Kasumi-1 (cell line): ENCODE results near the gene CLN6.
"Not testable (repeated sequence)": the region's sequence is repeated elsewhere in the genome, so short reads cannot be mapped to it uniquely, and the experiment has no call there.

Experiments
- DNase-seq, 2 experiments: peaks; one replicate each; lab custom pipeline; 2025; lab: John Stamatoyannopoulos, UW

CLN6 gene

DNA sequence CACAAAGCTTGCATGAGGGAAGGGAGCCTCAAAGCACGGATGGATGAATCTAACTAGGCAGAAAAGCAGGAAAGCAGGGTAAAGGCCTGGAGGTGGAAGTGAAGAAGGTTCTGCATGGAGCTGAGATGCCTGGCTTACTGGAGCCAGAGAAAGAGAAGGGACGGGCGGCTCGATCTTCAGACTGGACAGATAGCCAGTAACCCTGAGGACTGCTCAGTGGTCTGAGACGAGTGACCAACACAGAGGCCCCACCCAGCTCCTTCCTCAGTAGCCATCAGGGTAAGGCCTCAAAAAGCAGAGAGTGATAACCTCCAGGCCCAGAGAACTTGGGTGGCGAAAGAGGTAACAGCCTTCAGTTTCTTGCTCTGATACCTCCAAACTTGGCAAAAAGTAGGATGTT lies 6.4 kb downstream of the CLN6 start:
- no peak for DNase-seq

DNA sequence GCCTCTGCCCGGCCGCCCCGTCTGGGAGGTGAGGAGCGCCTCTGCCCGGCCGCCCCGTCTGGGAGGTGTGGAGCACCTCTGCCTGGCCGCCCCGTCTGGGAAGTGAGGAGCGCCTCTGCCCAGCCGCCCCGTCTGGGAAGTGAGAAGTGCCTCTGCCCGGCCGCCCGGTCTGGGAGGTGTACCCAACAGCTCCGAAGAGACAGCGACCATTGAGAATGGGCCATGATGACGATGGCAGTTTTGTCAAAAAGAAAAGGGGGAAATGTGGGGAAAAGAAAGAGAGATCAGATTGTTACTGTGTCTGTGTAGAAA lies 7.1 kb downstream of the CLN6 start:
- not testable (repeated sequence) for DNase-seq

DNA sequence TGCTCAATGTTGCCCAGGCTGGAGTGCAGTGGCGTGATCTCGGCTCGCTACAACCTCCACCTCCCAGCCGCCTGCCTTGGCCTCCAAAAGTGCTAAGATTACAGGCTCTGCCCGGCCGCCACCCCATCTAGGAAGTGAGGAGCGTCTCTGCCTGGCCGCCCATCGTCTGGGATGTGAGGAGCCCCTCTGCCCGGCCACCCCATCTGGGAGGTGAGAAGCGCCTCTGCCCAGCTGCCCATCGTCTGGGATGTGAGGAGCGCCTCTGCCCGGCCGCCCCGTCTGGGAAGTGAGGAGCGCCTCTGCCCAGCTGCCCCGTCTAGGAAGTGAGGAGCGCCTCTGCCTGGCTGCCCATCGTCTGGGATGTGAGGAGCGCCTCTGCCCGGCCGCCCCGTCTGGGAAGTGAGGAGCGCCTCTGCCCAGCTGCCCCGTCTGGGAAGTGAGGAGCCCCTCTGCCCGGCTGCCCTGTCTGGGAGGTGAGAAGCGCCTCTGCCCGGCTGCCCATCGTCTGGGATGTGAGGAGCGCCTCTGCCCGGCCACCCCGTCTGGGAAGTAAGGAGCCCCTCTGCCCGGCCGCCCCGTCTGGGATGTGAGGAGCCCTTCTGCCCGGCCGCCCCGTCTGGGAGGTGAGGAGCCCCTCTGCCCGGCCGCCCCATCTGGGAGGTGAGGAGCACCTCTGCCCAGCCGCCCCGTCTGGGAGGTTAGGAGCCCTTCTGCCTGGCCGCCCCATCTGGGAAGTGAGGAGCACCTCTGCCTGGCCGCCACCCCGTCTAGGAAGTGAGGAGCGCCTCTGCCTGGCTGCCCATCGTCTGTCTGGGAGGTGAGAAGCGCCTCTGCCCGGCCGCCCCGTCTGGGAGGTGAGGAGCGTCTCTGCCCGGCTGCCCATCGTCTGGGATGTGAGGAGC lies 7.7 kb downstream of the CLN6 start:
- not testable (repeated sequence) for DNase-seq

DNA sequence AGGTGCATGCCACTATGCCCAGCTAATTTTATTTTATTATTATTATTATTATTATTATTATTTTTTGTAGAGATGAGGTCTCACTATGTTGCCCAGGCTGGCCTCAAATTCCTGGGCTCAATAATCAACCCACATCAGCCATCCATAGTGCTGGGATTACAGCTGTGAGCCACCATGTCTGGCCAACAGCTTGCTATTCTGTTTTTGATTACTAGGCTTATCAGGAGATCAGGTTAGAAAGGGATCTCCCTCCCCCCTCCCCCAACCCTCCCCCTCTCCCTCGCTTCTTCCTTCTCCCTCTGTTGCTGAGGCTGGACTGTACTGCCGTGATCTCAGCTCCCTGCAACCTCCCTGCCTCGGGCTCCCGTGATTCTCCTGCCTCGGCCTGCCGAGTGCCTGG lies 8.6 kb downstream of the CLN6 start:
- no peak for DNase-seq

DNA sequence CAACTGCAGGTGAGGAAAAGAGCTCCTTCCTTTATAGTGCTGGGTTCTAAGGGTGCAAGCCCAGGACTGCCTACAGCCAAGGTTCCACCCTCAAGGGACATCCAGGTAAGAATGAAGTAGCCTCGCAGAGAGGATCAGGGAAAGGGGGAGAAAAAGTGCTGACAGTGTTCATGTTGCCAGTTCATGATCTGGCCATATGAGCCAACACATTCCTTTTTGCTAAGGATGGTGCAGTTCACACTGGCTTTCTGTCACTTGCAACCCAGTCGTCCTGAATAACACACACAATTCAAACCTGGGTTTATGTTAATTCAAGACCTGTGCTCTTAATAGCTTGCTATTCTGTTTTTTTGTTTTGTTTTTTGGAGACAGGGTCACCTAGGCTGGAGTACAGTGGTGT lies 9.0 kb downstream of the CLN6 start:
- DNase-seq: no peak

DNA sequence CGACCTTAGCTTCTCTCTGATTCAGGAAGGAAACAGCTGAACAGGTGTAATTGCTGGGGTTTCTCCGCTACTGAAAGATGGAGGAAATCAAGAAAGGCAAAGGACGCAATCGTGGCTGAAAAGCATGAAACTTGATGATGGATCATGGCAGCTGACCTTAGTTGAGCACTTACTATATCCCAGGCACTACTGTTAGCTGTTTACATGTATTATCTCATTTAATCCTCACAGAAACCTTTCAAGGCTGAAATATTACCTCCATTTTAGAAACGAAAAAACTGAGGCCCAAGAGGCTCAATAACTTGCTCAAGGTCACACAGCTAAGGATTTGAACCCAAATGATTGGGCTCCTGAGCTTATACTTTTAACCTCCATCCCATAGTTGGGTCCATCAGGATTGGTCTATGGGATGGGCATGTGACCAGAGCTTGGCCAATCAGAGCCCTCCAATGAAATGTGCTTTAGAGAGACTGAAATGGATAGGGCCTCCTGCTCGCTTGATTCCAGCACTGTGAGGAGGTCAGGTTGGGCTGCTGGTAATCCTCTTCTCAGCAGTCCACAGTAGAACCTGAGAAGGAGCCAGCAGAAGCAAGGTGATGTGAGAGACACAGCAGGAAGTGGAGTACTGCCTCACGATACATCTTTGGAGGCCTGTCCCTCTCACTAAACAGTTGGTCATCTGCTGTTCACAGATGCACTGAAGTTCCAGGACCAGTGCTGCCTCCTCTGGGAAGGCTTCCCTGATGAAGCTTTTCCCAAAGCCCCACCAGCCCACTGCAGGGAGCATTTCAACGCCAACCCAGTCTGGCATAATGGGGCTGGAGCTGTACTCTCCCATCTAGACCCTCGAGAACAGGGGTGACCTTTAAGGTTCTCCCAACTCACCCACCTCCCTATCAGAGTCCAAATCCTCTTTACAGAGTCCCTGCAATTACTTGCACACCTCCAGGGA lies 10.4 kb downstream of the CLN6 start:
- no peak for DNase-seq

DNA sequence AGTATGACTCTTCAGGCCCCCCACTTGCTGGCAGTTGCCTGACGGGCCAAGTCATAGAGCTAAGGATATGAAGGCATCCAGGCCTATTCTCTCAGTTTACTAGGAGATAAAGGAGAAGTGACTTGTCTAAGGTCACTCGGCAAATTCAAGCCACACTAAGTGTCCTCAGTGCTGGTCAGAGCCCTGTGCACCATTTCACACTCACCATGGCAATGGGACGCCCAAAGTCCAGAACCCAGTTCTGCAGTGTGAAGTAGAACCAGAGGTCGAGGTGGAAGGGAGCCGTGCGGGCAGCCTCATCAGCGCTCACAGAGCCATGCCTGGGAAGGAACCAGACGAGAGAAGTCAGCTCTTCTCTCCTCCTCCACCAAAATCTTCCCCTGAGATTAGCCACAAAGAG lies 11.2 kb downstream of the CLN6 start:
- no peak for DNase-seq

DNA sequence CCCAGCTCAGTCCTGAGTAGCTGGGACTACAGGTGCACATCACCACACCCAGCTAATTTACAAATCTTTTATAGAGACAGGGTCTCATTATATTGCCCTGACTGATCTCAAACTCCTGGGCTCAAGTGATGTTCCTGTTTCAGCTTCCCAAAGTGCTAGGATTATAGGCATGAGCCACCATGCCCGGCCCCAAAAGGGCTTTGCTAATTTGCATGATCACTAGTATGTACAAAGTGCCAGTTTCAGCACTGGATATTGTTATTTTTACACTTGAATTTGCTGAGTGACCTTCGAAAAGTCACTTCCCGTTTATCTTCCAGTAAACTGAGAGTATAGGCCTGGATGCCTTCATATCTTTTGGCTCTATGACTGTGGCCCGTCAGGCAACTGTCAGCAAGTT lies 12.2 kb downstream of the CLN6 start:
- no peak for DNase-seq

DNA sequence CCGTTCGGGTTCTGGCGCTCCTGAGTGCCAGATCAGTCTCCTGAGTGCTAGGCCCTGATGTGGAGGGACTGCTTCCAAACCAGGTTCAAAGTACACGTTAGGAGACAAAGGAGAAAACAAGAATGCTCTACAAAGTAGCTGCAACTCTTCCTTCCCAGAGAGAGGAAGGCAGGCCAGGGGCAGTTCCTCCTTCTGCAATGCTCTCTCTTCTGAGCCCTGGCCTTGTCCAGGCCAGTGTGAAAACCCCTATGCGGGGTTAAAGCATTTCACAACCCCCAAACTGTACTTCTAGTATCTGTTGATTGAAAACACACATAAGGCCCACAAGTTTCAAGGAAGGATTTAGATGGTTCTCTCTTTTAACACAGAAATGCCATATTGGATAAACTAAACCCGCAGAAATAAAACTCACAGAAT lies 14.7 kb downstream of the CLN6 start:
- no peak for DNase-seq

DNA sequence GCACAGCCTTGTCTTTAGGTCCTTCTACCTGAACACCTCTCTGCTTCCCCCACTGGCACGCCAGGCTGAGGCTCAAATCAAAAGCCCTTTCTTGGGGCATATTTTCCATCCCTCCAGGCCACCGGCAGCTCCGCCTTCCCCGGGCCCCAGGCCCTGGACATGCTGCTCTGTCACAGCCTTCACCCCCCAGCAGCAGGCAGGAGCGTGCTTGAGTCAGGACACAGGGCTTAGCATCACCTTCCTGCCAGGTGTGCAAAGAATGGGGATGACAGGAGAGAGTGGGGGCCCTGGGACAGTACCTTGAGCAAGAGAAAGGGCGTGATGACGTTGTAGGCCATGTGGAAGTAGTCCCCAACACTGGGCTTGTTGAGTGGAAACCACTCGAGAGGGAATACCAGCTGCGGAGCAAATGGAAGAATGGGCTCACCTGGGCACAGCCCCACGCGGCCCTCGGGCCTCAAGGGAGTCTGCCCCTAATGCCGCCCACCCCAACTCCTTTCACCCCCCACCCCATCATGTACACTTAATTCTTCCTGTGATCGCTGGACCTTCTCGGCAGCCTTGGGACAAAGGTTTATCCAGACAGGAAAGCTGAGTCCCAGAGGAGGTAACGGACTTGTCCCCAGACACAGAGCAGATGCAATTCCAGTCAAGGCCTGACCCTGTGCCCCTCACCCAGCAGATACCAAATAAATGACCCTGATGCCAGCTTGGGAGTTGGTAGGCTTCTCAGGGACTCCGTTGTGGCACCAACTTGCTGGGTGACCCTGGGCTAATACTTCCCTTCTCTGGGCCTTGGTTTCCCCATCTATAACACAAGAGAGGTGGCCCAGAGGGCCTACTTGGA lies 15.3 kb downstream of the CLN6 start:
- DNase-seq: no peak

DNA sequence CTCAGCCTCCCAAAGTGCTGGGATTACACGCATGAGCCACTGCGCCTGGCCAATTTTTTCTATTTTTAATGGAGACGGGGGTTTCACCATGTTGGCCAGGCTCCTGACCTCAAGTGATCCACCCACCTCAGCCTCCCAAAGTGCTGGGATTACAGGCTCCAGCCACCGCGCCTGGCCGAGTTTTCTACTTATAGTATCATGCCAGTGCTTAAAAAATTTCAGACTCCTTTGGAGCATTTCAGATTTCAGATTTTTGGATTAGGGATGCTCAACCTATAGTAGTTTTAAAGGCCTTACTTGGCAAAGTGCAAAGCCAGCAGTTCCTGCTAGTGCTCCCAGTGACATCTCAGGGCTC lies 16.1 kb downstream of the CLN6 start:
- not testable (repeated sequence) for DNase-seq

DNA sequence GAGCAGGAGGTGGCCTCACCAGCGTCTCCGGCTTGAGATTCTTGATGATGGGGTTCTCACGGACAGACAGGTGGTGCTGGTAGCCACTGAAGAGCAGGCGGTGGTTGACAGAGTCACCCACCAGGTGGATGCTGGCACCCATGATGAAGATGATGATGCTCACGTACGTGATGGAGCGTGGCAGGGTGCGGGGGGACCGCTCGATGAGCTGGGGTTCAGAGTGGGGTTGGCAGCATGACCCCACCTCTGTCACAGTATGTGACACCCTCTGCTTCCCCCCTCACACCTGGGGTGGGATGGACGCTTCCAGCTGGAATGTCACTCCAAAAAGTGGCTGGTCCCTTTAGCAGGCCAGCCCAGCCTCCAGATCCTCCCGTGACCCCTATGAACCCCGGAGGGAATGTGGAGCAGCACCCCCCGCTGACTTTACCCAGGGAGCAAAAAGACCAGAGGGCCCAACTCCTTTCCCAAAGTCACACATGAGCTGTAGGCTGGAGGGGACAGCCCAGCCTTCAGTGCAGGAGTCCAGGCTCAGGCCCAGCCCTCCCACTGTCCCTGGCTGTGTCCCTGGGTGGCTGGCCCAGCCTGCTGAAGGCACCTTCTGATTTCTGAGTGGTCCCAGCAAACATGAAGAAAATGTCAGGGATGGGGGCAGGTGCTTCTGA lies 17.7 kb downstream of the CLN6 start:
- DNase-seq: no peak

DNA sequence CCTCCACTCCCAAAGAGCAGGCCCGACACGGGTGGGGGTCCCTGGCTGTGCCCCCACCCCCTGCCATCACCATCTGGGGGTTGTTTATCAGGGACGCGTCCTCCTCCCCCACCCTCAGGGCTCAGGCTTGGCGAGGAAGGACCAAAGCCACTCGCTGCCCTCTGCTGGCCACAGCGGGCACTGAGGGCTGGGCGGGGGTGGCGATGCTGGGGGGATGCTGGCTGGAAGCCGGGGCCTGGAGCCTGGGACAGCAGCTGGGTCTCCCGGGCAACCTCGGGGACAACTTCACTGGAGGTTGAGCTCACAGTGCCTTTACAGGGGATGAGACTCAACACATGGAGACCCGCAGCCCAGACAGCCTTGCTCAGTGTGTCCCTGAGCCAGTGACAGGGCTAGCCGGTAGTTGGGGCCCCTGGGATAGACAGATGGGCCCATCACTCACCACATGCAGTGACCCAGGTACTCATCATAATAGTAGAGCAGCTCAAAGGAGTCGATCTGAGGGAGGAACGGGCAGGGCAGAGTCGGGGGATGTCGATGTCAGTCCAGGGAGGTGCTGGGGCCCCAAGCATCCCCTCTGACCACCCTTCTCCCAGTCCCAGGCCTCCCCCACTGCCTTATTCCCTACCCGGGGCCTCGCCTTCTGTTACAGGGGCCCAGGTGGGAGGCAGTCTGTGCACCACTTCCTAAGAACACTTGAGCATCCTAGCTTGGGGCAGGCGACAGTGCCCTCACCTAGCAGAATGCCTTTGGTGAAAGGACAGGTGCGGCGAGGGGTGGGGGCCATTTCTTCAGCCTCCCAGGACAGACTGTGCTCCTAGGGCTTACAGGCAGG lies 18.5 kb downstream of the CLN6 start:
- DNase-seq: peak; percentile 26 to 30

DNA sequence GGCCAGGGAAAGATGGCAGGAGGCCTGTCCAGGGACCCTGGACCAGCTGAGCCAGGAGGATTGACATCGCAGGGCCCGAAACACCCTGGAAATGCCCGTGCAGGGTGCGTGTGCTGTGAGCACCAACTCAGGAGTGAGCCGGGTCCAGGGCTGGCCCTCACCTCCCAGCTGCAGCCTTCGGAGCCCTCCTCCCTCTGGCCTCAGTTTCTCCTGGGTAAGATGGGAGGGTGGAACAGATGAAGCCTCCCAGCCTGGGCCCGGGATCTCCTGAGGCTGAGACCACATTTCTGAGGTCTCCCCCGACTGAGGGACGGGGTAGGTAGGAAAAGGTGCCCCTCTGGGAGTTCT lies 19.1 kb downstream of the CLN6 start:
- DNase-seq: no peak

DNA sequence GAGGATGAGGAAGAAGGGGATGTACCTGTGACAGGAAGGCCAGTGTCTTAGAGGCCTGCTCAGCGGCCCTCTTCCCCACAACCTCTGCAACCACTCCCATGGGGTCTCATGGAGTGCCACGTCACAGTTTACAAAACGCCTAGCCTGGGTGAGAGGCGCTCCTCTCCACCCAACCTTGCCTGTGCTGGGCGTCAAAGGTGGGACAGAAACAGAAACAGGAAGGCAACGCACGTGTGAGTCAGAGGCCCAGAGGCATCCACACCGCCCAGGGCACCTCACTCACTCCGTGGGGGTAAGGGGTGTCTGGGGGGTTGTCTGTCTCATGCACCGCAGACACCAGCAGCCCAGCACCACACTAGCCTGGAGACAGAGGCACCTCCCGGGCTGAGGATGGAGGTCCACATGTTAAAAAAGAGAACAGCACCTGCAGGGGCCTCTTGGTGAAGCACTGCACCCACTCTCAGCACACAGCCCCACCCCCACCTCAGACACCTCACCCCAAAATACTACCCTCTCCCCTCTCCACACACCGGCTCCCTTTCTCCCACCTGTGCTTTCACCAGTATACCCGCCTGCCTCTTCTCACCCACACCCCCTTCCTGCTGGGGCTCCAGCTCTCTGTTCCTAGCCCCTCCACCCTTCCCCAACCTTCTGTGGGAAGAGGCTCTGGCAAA lies 19.7 kb downstream of the CLN6 start:
- no peak for DNase-seq

DNA sequence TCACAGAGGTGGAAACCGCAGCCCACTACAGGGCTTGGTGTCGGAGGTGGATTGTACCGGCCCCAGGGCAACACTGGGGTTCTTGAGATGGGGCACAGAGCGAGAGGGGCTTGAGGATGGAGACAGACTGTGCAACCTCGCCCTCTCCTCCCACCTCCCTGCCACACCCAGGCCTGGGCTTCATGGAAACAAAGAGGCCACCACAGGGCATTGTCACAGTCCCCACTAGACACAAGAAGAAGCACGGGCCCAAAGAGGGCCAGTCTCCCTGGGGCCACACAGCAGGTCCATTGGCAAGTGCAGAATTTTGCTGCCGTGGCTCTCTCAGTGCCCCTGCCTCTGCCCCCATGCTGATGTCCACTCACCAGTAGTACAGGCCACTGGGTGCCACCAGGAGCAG lies 20.3 kb downstream of the CLN6 start:
- DNase-seq: no peak

DNA sequence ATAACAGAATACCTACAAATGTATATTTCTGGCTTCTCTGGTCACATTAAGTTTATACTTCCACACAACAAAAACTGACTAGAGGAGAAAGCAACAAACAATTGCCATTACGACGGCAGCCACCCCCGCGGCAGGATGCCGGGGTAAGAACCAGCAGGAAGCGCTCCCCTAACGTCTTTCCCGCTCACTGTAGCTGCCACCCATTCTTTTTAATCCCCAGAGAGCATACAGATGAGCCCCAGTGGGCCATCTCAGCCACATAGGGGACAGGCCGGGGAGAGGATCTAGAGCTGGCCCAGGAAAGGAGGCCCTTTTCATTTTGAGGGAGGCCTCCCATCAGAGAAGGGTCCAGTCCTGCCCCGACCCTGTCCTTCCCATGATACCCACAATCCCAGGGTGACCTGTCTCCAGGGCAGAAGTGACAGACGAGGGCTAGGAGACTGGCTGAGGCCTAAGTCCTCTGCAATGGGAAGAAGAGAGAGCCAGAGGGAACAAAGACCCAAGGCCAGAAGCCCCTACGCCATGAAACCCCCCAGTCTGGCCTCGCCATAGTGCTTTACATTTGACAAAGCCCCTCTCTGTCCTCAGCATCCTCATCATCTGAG lies 20.8 kb downstream of the CLN6 start:
- DNase-seq: no peak

DNA sequence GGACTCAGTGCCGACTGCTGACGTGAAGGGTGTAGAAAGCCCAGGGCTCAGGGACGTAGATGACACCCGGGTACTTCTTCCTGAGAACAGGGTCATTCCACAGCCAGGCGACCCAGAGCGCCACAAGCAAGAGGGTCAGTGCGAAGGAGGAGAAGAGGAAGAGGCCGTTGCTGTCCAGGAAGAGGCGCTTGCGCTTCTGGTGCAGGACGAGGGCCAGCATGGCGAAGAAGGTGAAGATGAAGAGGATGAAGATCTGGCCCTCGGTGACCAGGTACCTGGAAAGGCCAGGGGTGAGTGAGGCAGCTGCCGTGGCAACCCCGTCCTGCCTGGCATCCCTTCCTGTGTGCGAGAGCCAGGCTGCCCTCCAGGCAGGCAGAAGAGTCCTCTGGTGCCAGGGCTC lies 21.4 kb downstream of the CLN6 start:
- DNase-seq: no peak

DNA sequence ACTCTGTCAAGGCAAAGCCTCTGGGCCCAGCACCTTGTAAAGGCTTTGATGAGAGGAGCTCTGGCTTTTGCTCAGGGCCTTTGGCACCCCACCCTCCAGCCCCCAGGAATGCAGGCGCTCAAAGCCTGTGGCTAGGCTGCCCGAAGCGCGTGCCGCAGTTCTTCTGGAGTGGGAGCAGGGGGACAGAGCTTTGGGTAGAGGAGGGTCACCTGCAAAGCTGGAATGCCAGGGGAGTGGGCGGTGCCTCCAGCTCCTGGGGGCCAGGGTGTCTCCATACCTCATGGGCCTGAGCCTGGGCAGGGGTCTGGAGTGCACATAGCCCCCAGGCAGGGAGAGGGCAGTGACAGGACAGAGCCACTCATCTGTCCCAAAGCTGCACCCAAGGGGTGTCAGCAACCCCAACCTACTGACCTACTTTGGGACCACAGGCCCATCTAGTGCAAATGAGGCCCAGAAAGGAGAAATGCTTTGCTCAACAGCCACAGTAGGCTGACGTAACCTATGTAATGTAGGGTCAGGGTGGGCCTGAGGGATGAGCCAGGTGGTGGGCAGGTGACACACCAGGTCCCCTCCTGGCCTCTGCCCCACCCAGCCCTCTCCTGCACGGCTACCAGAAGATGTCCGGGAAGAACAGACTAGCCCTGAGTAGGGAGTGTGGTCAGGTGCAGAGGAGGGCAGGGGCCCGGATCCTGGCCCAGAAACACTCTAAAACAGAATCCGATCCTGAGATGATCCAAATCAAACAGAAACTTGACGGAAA lies 22.2 kb downstream of the CLN6 start:
- no peak for DNase-seq
